Measurements from ENCODE around the gene NDUFAB1. TPM values are rescaled to one million over a fixed set of nuclear protein-coding genes. Genes with fewer than 3 reads are reported as not detected.
"Not testable (repeated sequence)": the region's sequence is repeated elsewhere in the genome, so short reads cannot be mapped to it uniquely, and the experiment has no call there.

Gene NDUFAB1
- total RNA-seq, 1 experiment from 2014 or later: 184 TPM

- TF ChIP-seq CTCF (conservative IDR thresholded peaks at IDR 0.05; ENCODE audit: low read depth, low read length) (no peak), EZH2 (IDR thresholded peaks at IDR 0.05; ENCODE audit: borderline replicate concordance, low read depth, low read length, poor library complexity, severe bottlenecking) (no peak)
- Histone ChIP-seq H3K27ac (ENCODE audit: low read depth, low read length, poor library complexity, severe bottlenecking) (no peak overlapping the region), H3K9me3 (ENCODE audit: low read depth, low read length, poor library complexity, severe bottlenecking) (no peaks in the 10 kb centered on the region), H3K4me1 (ENCODE audit: insufficient read depth, low read length, poor library complexity, severe bottlenecking) (no peaks in the 10 kb centered on the region), H3K4me3 (ENCODE audit: low read depth, low read length, poor library complexity, severe bottlenecking) (no peak overlapping the region), H3K27me3 (replicated peaks; ENCODE audit: insufficient read depth, low read depth, low read length, poor library complexity) (no peaks in the 10 kb centered on the region), H3K36me3 (ENCODE audit: insufficient read depth, low read length, poor library complexity, severe bottlenecking) (peaks cover 70% of the 10 kb centered on the region)
- no peak for DNase-seq (ENCODE audit: low spot score)
- no TSS peak for BruUV-seq (replicated peaks)
- CTCF ChIA-PET: no interaction called here
- POLR2A ChIA-PET (ENCODE audit: low non-redundant PET): no interaction called here
- intact Hi-C loops (cut with micrococcal nuclease; ENCODE audit: unreplicated experiment): no loop called here
Observed at GRCh38 chr16:23584186-23585076, 11.7 kb downstream of the NDUFAB1 start.

DNA sequence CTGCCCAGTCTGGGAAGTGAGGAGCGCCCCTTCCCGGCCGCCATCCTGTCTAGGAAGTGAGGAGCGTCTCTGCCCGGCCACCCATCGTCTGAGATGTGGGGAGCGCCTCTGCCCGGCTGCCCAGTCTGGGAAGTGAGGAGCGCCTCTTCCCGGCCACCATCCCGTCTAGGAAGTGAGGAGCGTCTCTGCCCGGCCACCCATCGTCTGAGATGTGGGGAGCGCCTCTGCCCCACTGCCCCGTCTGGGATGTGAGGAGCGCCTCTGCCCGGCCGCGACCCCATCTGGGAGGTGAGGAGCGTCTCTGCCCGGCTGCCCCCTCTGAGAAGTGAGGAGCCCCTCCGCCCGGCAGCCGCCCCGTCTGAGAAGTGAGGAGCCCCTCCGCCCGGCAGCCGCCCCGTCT, 12.8 kb downstream of the NDUFAB1 start:
- BruUV-seq (replicated peaks); POLR2A ChIA-PET (ENCODE audit: low non-redundant PET); CTCF ChIA-PET; H3K9me3 ChIP-seq (ENCODE audit: low read depth, low read length, poor library complexity, severe bottlenecking); intact Hi-C loops (cut with micrococcal nuclease; ENCODE audit: unreplicated experiment); DNase-seq (ENCODE audit: low spot score); H3K27me3 ChIP-seq (replicated peaks; ENCODE audit: insufficient read depth, low read depth, low read length, poor library complexity); H3K4me3 ChIP-seq (ENCODE audit: low read depth, low read length, poor library complexity, severe bottlenecking); H3K27ac ChIP-seq (ENCODE audit: low read depth, low read length, poor library complexity, severe bottlenecking); H3K4me1 ChIP-seq (ENCODE audit: insufficient read depth, low read length, poor library complexity, severe bottlenecking): not testable (repeated sequence)
- H3K36me3 ChIP-seq (ENCODE audit: insufficient read depth, low read length, poor library complexity, severe bottlenecking): peaks cover 65% of the 10 kb centered on the region

GRCh38 chr16:23581764-23582163, 14.4 kb downstream of the NDUFAB1 start:
- Histone ChIP-seq H3K4me3 (ENCODE audit: low read depth, low read length, poor library complexity, severe bottlenecking) (no peak overlapping the region), H3K27ac (ENCODE audit: low read depth, low read length, poor library complexity, severe bottlenecking) (no peak overlapping the region), H3K36me3 (ENCODE audit: insufficient read depth, low read length, poor library complexity, severe bottlenecking) (peaks cover 51% of the 10 kb centered on the region), H3K9me3 (ENCODE audit: low read depth, low read length, poor library complexity, severe bottlenecking) (no peaks in the 10 kb centered on the region), H3K4me1 (ENCODE audit: insufficient read depth, low read length, poor library complexity, severe bottlenecking) (no peaks in the 10 kb centered on the region), H3K27me3 (replicated peaks; ENCODE audit: insufficient read depth, low read depth, low read length, poor library complexity) (no peaks in the 10 kb centered on the region)
- BruUV-seq (replicated peaks): no TSS peak
- DNase-seq (ENCODE audit: low spot score): no peak
- TF ChIP-seq EZH2 (IDR thresholded peaks at IDR 0.05; ENCODE audit: borderline replicate concordance, low read depth, low read length, poor library complexity, severe bottlenecking) (no peak), CTCF (conservative IDR thresholded peaks at IDR 0.05; ENCODE audit: low read depth, low read length) (no peak)
- intact Hi-C loops (cut with micrococcal nuclease; ENCODE audit: unreplicated experiment): no loop called here
- ChIA-PET CTCF (interaction anchor here (0.6 kb wide), 1 partner anchor 92 kb away, joined by 5 read pairs; no protein-coding TSS in a partner anchor), POLR2A (ENCODE audit: low non-redundant PET) (no interaction called here)
